Left ventricle myocardium inferior (tissue), 1 donor: ENCODE results near the gene RRM1. TPM values are rescaled to one million over a fixed set of nuclear protein-coding genes. Genes with fewer than 3 reads are reported as not detected.
"Not testable (repeated sequence)": the region's sequence is repeated elsewhere in the genome, so short reads cannot be mapped to it uniquely, and the experiment has no call there.

Source experiments
- DNase-seq: peaks from one replicate; pipeline ENCODE4 v3.0.0-alpha.2; 2020
- H3K27ac ChIP-seq: fragments of 200-600 bp; replicated peaks from 2 replicates; pipeline ENCODE4 v1.8.0; 2021
- H3K27me3 ChIP-seq: fragments of 200-600 bp; 2 replicates; pipeline ENCODE4 v1.8.0; 2021; ENCODE audit warnings: low read depth
- H3K36me3 ChIP-seq: fragments of 200-600 bp; 2 replicates; pipeline ENCODE4 v1.8.0; 2021
- H3K4me1 ChIP-seq: fragments of 200-600 bp; 2 replicates; pipeline ENCODE4 v1.8.0; 2021
- H3K4me3 ChIP-seq: fragments of 200-600 bp; 2 replicates; pipeline ENCODE4 v1.8.0; 2021; ENCODE audit warnings: mild to moderate bottlenecking, moderate library complexity
- H3K9me3 ChIP-seq: fragments of 200-600 bp; replicated peaks from 2 replicates; pipeline ENCODE4 v1.8.0; 2021
- intact Hi-C: fragments of 100-400 bp; cut with micrococcal nuclease; formaldehyde crosslinking; loops from one replicate; pipeline ENCODE4 v1.11.0; 2022
- long read RNA-seq: library from polyadenylated mRNA; unstranded; transcript quantifications from one replicate; pipeline ENCODE4 v2.0.0, GENCODE V29; 2021
- total RNA-seq: library from RNA; stranded (reverse); fragmentation: NEBNext Ultra II Directional; extraction: Animal tissue kit (Norgen Biotek cat#: 25700); gene quantifications from one replicate; pipeline ENCODE4 v1.2.1, GENCODE V29; 2021
- TF ChIP-seq, protein P1 (sequence below): fragments of 200-600 bp; IDR thresholded peaks from 2 replicates; pipeline ENCODE4 v1.8.0; 2021; ENCODE audit warnings: antibody characterized with exemption, mild to moderate bottlenecking, borderline replicate concordance
- donor health status: DM: no; HTN: yes; CAD: no; lungs with severe emphysema.

The RRM1 gene
- 28.5 TPM for total RNA-seq
- long read RNA-seq, transcript RRM1-201 (19 exons, 3,076 nt) = major isoform, 48 of 55 reads
- long read RNA-seq, partial matches to known transcripts = 7 of 55 reads
- long read RNA-seq, other reads (novel, unspliced or antisense) = 0 of 55 reads

DNA sequence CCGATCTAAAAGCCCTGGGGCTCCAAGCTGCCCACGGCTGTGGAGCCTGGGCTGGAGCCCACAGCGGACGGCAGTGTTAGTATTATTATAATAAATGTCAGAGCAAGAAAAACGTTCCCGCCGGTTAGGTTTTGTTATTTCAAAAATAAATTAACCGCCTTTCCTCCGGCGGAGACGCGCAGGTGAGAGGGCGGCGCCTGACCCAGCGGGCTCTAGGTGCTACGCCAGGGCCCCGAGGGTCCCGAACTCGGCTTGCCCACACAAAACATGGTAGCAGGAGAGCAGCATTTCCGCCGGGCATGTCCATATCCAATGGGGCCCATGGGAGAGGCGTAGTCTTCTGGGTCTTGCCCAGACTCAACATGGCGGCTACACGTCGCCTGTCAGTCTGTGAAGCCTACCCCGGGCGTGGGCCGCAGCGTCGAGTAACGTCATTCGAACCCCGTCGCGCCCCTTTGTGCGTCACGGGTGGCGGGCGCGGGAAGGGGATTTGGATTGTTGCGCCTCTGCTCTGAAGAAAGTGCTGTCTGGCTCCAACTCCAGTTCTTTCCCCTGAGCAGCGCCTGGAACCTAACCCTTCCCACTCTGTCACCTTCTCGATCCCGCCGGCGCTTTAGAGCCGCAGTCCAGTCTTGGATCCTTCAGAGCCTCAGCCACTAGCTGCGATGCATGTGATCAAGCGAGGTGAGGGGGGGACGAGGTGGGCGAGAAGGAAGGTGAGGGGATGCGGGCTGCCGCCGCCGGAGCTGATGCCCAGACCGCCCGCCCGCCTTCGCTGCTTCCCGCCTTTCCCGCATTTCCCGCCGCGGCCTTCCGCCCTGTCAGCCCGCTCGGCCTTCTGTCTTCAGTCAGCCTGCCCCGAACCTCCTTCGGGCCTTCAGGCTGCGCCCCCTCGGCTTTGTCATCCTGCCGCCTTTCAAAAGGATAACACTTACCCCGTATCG lies at the start of gene RRM1:
Gene RRM1, plus strand, starts transcription at position 452 of the 944 bp plus-strand sequence. Its CDS starts 214 bp downstream, at position 666.
- DNase-seq = peak; percentile 93
- H3K36me3 ChIP-seq = no peaks in the 10 kb centered on the region
- TF ChIP-seq, protein P1, sequence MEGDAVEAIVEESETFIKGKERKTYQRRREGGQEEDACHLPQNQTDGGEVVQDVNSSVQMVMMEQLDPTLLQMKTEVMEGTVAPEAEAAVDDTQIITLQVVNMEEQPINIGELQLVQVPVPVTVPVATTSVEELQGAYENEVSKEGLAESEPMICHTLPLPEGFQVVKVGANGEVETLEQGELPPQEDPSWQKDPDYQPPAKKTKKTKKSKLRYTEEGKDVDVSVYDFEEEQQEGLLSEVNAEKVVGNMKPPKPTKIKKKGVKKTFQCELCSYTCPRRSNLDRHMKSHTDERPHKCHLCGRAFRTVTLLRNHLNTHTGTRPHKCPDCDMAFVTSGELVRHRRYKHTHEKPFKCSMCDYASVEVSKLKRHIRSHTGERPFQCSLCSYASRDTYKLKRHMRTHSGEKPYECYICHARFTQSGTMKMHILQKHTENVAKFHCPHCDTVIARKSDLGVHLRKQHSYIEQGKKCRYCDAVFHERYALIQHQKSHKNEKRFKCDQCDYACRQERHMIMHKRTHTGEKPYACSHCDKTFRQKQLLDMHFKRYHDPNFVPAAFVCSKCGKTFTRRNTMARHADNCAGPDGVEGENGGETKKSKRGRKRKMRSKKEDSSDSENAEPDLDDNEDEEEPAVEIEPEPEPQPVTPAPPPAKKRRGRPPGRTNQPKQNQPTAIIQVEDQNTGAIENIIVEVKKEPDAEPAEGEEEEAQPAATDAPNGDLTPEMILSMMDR = no peak
- H3K4me3 ChIP-seq = peak within 1 kb of the TSS; percentile 81
- intact Hi-C loops = no loop called here
- H3K4me1 ChIP-seq = peaks cover 26% of the 10 kb centered on the region
- H3K9me3 ChIP-seq = no peaks in the 10 kb centered on the region
- H3K27me3 ChIP-seq = no peaks in the 10 kb centered on the region
- H3K27ac ChIP-seq = peak within 1 kb of the TSS; percentile 96

DNA sequence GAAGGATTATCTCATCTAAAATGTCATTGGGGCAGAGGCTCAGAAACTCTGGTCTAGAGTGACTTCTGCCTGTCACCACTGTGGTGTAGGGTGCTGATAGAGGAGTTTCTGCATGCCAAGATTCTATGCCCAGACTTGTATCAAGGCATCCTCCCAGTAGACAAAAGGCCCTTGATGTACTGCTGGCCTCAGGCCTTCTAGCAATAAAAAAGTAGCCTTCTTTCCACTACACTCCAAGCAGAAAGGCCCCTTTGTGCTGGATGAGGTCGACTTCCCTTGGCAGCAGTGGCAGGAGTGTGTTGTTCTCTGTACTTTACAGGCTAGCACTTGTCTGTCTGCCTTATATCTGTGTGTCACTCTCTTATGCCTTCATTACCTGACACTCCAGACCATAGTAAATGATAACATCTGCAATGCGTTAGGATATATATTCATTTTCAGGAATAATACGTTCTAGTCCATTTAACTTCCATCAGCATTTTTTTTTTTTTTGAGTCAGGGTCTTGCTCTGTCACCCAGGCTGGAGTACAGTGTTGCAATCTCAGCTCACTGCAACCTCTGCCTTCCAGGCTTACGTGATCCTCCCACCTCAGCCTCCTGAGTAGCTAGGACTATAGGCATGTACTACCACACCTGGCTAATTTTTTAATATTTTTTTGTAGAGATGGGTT lies 49.5 kb upstream of the RRM1 start:
- TF ChIP-seq, protein P1 = no peak
- no peak overlapping the region for H3K4me3 ChIP-seq
- intact Hi-C loops = no loop called here
- no peaks in the 10 kb centered on the region for H3K36me3 ChIP-seq
- no peaks in the 10 kb centered on the region for H3K9me3 ChIP-seq
- H3K27ac ChIP-seq = peak overlapping the region; percentile 50
- peaks cover 9% of the 10 kb centered on the region for H3K27me3 ChIP-seq
- no peak for DNase-seq
- peaks cover 34% of the 10 kb centered on the region for H3K4me1 ChIP-seq

DNA sequence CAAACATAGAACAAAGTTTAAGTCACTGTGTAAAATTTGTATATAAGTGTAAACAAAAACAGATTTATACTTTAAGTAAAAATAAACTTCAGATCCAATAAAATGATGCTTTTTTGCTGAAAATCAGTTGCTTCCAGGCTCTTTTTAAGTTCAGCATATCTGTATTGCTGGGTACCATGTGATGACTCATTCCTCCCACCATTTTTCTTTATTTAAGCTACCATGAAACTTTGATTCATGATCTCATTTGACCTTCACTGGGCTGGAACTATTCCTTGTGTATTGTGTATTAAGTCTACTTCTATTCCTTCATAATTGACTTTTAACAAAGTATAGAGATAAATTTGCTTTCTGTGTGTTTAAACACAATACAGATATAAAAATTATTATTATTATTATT lies 46.3 kb upstream of the RRM1 start:
- H3K36me3 ChIP-seq = peaks cover 4% of the 10 kb centered on the region
- DNase-seq = no peak
- TF ChIP-seq, protein P1 = no peak
- no peaks in the 10 kb centered on the region for H3K9me3 ChIP-seq
- H3K4me1 ChIP-seq = peaks cover 25% of the 10 kb centered on the region
- no peak overlapping the region for H3K27ac ChIP-seq
- no peak overlapping the region for H3K4me3 ChIP-seq
- H3K27me3 ChIP-seq = peaks cover 9% of the 10 kb centered on the region
- intact Hi-C loops = no loop called here

DNA sequence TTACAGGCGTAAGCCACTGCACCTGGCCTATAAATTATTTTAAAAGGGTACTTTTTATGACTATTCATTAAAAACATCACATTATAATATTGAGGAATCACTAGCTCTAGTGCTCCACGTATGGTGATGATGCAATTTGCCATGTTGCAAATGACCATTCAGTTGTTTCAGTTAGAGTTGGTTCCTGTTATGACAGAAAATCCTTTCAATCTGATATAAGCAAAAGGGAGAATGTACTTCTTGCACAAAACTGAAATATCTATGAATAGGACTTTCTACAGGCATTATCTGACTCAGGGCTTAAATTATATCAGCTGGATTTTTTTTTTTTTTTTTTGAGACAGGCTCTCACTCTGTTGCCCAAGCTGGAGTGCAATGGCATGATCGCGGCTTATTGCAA lies 45.6 kb upstream of the RRM1 start:
- intact Hi-C loops = no loop called here
- TF ChIP-seq, protein P1 = no peak

DNA sequence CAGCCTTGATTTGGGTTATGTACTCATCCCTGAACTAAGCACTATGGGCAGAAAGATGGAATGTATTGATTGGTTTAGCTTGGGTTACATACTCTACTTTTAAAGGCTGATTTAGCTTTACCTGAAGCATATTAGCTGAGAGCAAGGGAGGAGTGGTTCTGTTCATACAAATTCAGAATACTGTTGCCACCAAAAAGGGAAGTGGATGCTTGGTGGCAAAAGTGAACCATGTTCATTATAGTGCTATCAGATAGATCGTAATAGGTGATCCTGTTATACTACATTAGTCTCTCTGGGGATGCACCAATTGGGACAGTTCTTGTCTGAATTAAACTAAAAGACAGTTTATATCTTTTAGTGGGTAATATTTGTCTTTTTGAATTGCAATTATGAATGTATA lies 44.5 kb upstream of the RRM1 start:
- H3K36me3 ChIP-seq = peaks cover 4% of the 10 kb centered on the region
- DNase-seq = no peak

More for the DNA sequence above, 45.6 kb upstream of the RRM1 start:
- Histone ChIP-seq H3K27ac (no peak overlapping the region), H3K27me3 (peaks cover 9% of the 10 kb centered on the region), H3K4me1 (peaks cover 18% of the 10 kb centered on the region), H3K9me3 (no peaks in the 10 kb centered on the region), H3K36me3 (peaks cover 4% of the 10 kb centered on the region), H3K4me3 (no peak overlapping the region)
- DNase-seq = no peak

DNA sequence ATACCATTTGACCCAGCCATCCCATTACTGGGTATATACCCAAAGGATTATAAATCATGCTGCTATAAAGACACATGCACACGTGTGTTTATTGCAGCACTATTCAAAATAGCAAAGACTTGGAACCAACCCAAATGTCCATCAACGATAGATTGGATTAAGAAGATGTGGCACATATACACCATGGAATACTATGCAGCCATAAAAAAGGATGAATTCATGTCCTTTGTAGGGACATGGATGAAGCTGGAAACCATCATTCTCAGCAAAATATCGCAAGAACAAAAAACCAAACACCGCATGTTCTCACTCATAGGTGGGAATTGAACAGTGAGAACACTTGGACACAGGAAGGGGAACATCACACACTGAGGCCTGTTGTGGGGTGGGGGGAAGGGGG lies 41.4 kb upstream of the RRM1 start:
- DNase-seq, intact Hi-C loops, H3K9me3 ChIP-seq: not testable (repeated sequence)

More for the DNA sequence above, 44.5 kb upstream of the RRM1 start:
- Histone ChIP-seq H3K27me3 (peaks cover 9% of the 10 kb centered on the region), H3K4me3 (no peak overlapping the region), H3K4me1 (peaks cover 7% of the 10 kb centered on the region), H3K9me3 (no peaks in the 10 kb centered on the region), H3K27ac (no peak overlapping the region)
- intact Hi-C loops = no loop called here
- TF ChIP-seq, protein P1 = no peak

More for the DNA sequence above, 41.4 kb upstream of the RRM1 start:
- H3K27me3 ChIP-seq, H3K27ac ChIP-seq, H3K4me1 ChIP-seq, H3K4me3 ChIP-seq: not testable (repeated sequence)
- peaks cover 18% of the 10 kb centered on the region for H3K36me3 ChIP-seq
